ENCODE data around the gene PDIK1L. TPM values are rescaled to one million over a fixed set of nuclear protein-coding genes. Genes with fewer than 3 reads are reported as not detected.

Gene PDIK1L
- total RNA-seq, 1 experiment from 2014 or later: 5.6 TPM

- H3K56ac ChIP-seq (ENCODE audit: insufficient read length, low read depth, low read length): no peak overlapping the region
- H2BK15ac ChIP-seq (ENCODE audit: low read depth, low read length): no peak overlapping the region
- no peak overlapping the region for H2BK12ac ChIP-seq (ENCODE audit: insufficient read length, low read depth, low read length)
- no peaks in the 10 kb centered on the region for H3K9me3 ChIP-seq (ENCODE audit: control insufficient read depth, low read depth, low read length)
- H4K91ac ChIP-seq (ENCODE audit: insufficient read length, low read depth, low read length): no peak overlapping the region
- no peaks in the 10 kb centered on the region for H3K4me1 ChIP-seq (ENCODE audit: insufficient read depth, low read length)
- H3K4me2 ChIP-seq (ENCODE audit: insufficient read depth, insufficient read length, low read length): no peak overlapping the region
- Mint-ChIP-seq H3K4me1 (peaks cover 11 to 24% of the 10 kb centered on the region in 2 experiments), H3K36me3 (ENCODE audit: insufficient read depth in 1 of 3, low read depth in 3 of 3) (no peaks in the 10 kb centered on the region), H3K9me3 (no peaks in the 10 kb centered on the region), H3K27me3 (ENCODE audit: low read depth) (peaks cover 32% of the 10 kb centered on the region), H3K4me3 (no peak overlapping the region), H3K27ac (no peak overlapping the region)
- H2BK20ac ChIP-seq (ENCODE audit: low read depth, low read length, poor library complexity, severe bottlenecking): no peak overlapping the region
- DNase-seq: no peak
- no peaks in the 10 kb centered on the region for H3K27me3 ChIP-seq (ENCODE audit: insufficient read depth, low read length)
- no peaks in the 10 kb centered on the region for H4K20me1 ChIP-seq (ENCODE audit: control insufficient read depth, insufficient read depth, insufficient read length)
- H3K27ac ChIP-seq (ENCODE audit: insufficient read length, low read depth, low read length): no peak overlapping the region
- no peak overlapping the region for H4K5ac ChIP-seq (ENCODE audit: insufficient read length, low read depth, low read length)
- no peak overlapping the region for H2AFZ ChIP-seq (ENCODE audit: low read length)
- WGBS (ENCODE audit: extremely low coverage, insufficient read length, low lambda C conversion rate): no CpG with 5 or more reads among the region's 3 CpGs
- H3K79me2 ChIP-seq (ENCODE audit: insufficient read depth, low read length): no peaks in the 10 kb centered on the region
- no peak for TF ChIP-seq CTCF (conservative IDR thresholded peaks at IDR 0.05)
- no peak overlapping the region for H3K23ac ChIP-seq (ENCODE audit: insufficient read length, low read depth, low read length)
- H4K8ac ChIP-seq (replicated peaks; ENCODE audit: insufficient read length, low read depth, low read length): no peak overlapping the region
- no peaks in the 10 kb centered on the region for H3K23me2 ChIP-seq (ENCODE audit: insufficient read length, low read depth, low read length, poor library complexity, severe bottlenecking)
- H2AK5ac ChIP-seq (ENCODE audit: insufficient read length, low read length): no peak overlapping the region
- no peaks in the 10 kb centered on the region for H3K79me1 ChIP-seq (ENCODE audit: insufficient read depth, low read depth, low read length, poor library complexity, severe bottlenecking)
- no peak overlapping the region for H3K4ac ChIP-seq (ENCODE audit: low read depth, low read length)
- no peak overlapping the region for H3K14ac ChIP-seq (ENCODE audit: insufficient read depth, low read length)
- no peak overlapping the region for H3T11ph ChIP-seq (ENCODE audit: low read length)
- H2BK5ac ChIP-seq (ENCODE audit: insufficient read length, low read length): no peak overlapping the region
- H3K9ac ChIP-seq (ENCODE audit: extremely low read depth, insufficient read length, low read length): no peak overlapping the region
- no peak overlapping the region for H3K18ac ChIP-seq (ENCODE audit: insufficient read length, low read depth, low read length)
- no peak overlapping the region for H2BK120ac ChIP-seq (ENCODE audit: low read depth, low read length, poor library complexity, severe bottlenecking)
Measured at GRCh38 chr1:26064553-26064952, 47.1 kb upstream of the PDIK1L start.
